ENCODE data around the gene TSPAN3.
A peak's percentile ranks its signal among the peaks of the same experiment; 100 is the strongest.

TSPAN3 gene

GRCh38 chr15:77070495-77071304, at the start of gene TSPAN3:
TSPAN3 (minus strand) TSS chr15:77071109; CDS start chr15:77070954, 155 bp downstream.
- TF ChIP-seq CTCF (IDR thresholded peaks at IDR 0.05; ENCODE audit: insufficient read depth, low read depth, low read length, missing control alignments) = no peak
- H3K4me3 ChIP-seq (ENCODE audit: low read depth, low read length) = peak within 1 kb of the TSS; percentile 81
- peak; percentile 95 for DNase-seq (ENCODE audit: low read depth)

DNA sequence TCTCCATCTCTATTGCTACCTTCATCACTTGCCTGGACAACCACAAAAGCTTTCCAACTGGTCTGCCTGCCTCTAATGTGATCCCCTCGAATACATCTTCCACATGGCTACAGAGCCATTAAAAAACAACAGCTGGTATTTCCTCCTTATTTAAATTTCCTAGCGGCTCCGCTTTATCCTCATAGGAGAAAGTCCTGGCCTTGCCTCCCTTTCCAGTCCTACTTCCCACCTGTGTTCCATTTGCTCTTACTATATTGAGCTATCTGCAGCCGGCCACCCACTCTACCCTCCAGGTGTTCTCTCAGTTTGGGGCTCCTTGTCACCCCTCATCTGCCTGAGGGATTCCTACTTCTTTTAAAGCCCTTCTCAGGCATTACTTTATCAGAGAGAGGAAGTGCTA, 49.7 kb upstream of the TSPAN3 start:
- TF ChIP-seq CTCF (IDR thresholded peaks at IDR 0.05; ENCODE audit: insufficient read depth, low read depth, low read length, missing control alignments) = no peak
- no peak for DNase-seq (ENCODE audit: low read depth)
- no peak overlapping the region for H3K4me3 ChIP-seq (ENCODE audit: low read depth, low read length)

DNA sequence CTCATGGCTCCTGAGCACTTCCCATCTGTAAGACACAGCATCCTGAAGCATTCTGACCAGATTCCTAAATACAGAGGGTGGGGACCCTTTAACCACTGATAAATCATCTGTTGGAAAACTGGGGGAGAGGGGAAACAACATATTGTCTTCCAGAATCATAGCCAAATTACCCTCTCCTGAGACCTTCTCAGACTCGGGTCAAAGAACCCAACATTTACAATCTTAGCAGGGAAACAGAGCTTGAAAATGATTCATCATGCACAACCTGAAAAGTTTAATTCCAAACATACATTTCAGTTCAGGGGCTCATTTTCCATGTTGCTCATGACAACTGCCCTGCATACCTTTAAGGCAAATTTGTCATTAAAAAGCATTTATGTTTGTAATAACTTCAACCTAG, 48.5 kb upstream of the TSPAN3 start:
- no peak for TF ChIP-seq CTCF (IDR thresholded peaks at IDR 0.05; ENCODE audit: insufficient read depth, low read depth, low read length, missing control alignments)
- DNase-seq (ENCODE audit: low read depth) = no peak
- H3K4me3 ChIP-seq (ENCODE audit: low read depth, low read length) = no peak overlapping the region

DNA sequence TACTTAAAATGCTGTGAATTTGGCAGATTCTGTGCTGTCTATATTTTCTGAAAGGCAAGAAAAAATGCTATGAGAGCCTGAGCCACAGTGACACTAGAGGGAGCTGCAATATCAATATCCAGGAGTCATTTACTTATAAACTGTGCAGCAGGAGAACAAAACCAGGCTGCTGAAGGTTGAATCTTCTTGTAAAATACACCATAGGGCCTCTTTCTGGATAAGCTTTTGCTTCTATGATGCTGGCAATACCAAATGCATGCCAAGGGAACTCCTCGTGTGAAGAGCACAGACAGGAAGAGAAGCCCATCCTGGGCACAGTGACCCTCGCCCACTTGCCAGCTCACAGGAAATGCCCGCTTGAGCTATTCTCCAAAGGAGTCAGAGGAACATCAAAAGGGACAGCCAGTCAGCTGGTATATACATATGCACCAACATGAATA, 48.0 kb upstream of the TSPAN3 start:
- peak; percentile 73 for DNase-seq (ENCODE audit: low read depth)
- peak; percentile 65 for TF ChIP-seq CTCF (IDR thresholded peaks at IDR 0.05; ENCODE audit: insufficient read depth, low read depth, low read length, missing control alignments)
- no peak overlapping the region for H3K4me3 ChIP-seq (ENCODE audit: low read depth, low read length)

GRCh38 chr15:77115179-77115578, 44.3 kb upstream of the TSPAN3 start:
- DNase-seq (ENCODE audit: low read depth) = no peak
- TF ChIP-seq CTCF (IDR thresholded peaks at IDR 0.05; ENCODE audit: insufficient read depth, low read depth, low read length, missing control alignments) = no peak
- H3K4me3 ChIP-seq (ENCODE audit: low read depth, low read length) = no peak overlapping the region

GRCh38 chr15:77112838-77113504, 42.1 kb upstream of the TSPAN3 start:
- no peak for TF ChIP-seq CTCF (IDR thresholded peaks at IDR 0.05; ENCODE audit: insufficient read depth, low read depth, low read length, missing control alignments)
- DNase-seq (ENCODE audit: low read depth) = no peak
- H3K4me3 ChIP-seq (ENCODE audit: low read depth, low read length) = no peak overlapping the region
